GM12878 (cell line): Measurements from ENCODE around the gene PHRF1. TPM values are rescaled to one million over a fixed set of nuclear protein-coding genes. Genes with fewer than 3 reads are reported as not detected.

Source experiments
- ATAC-seq: fragments of 200-7000 bp; cut with Tn5 transposase; 3 replicates; pipeline ENCODE4 v1.9.1; 2020; ENCODE audit warnings: mild to moderate bottlenecking, moderate library complexity
- BruUV-seq: library from RNA; stranded (reverse); fragments of 400-500 nt; replicated peaks from 2 replicates; lab custom pipeline; 2021; lab: Mats Ljungman, UMichigan
- CTCF ChIA-PET: fragments of 300-600 bp; sonication (Branson Sonifier 250); formaldehyde crosslinking; extraction: SDS; loops from one replicate; lab custom pipeline; 2021; ENCODE audit warnings: inconsistent platforms; lab: Yijun Ruan, JAX
- POLR2A ChIA-PET: fragments of 350-600 bp; formaldehyde crosslinking; extraction: SDS; loops from one replicate; lab custom pipeline; 2021; ENCODE audit warnings: inconsistent platforms; lab: Charles Lee
- RAD21 ChIA-PET: fragments of 300-600 bp; sonication (Branson Sonifier 250); formaldehyde crosslinking; loops from one replicate; lab custom pipeline; 2023; ENCODE audit warnings: antibody characterized with exemption; ENCODE audit not compliant: unreplicated experiment; lab: Charles Lee
- SMC1A ChIA-PET: fragments of 300-600 bp; sonication (Branson Sonifier 250); formaldehyde crosslinking; loops from one replicate; lab custom pipeline; 2023; ENCODE audit not compliant: unreplicated experiment, uncharacterized antibody; lab: Charles Lee
- DNase-seq: peaks from one replicate; pipeline ENCODE4 v3.0.0-alpha.2; 2011; ENCODE audit warnings: low read depth, low spot score
- FAIRE-seq: peaks from 3 replicates; lab custom pipeline; 2011; peaks lifted over from hg19 to GRCh38; lab: Jason Lieb, UNC
- H2AFZ ChIP-seq: 2 replicates; pipeline ENCODE4 v1.6.0; 2011; ENCODE audit warnings: low read depth, low read length, control low read depth; ENCODE audit not compliant: control insufficient read depth
- H3K27ac ChIP-seq: 2 replicates; pipeline ENCODE4 v1.5.1; 2011; ENCODE audit warnings: control low read depth; ENCODE audit not compliant: control insufficient read depth, insufficient read depth
- H3K27me3 ChIP-seq, 2 experiments: replicated peaks in 1 of 2; 2 replicates each; pipeline versions ENCODE4 v1.6.0 to v1.6.1; 2011; ENCODE audit warnings: low read length in 1 of 2; ENCODE audit not compliant: control insufficient read depth in 2 of 2, insufficient read depth in 2 of 2
- H3K36me3 ChIP-seq, 2 experiments: 2 replicates each; pipeline ENCODE4 v1.5.1; 2011; ENCODE audit warnings: low read length in 1 of 2; ENCODE audit not compliant: control insufficient read depth in 2 of 2, insufficient read depth in 2 of 2
- H3K4me1 ChIP-seq: 2 replicates; pipeline ENCODE4 v1.6.1; 2011; ENCODE audit warnings: mild to moderate bottlenecking, low read length, moderate library complexity, mixed read lengths; ENCODE audit not compliant: control insufficient read depth, insufficient read depth
- H3K4me2 ChIP-seq: 2 replicates; pipeline ENCODE4 v1.6.0; 2011; ENCODE audit warnings: control low read depth; ENCODE audit not compliant: control insufficient read depth, insufficient read depth
- H3K4me3 ChIP-seq: fragments of 200-600 bp; sonication (generic); 2 replicates; pipeline ENCODE4 v1.5.1; 2016
- H3K79me2 ChIP-seq: 2 replicates; pipeline ENCODE4 v1.6.0; 2011; ENCODE audit warnings: low read length; ENCODE audit not compliant: control insufficient read depth, insufficient read depth
- H3K9ac ChIP-seq: 2 replicates; pipeline ENCODE4 v1.8.0; 2011; ENCODE audit warnings: low read length, control low read depth, mixed read lengths; ENCODE audit not compliant: control insufficient read depth, insufficient read depth
- H3K9me3 ChIP-seq: replicated peaks from 3 replicates; pipeline ENCODE4 v1.5.1; 2011; ENCODE audit warnings: mild to moderate bottlenecking, low read length; ENCODE audit not compliant: control insufficient read depth, insufficient read depth
- H4K20me1 ChIP-seq: 2 replicates; pipeline ENCODE4 v1.6.0; 2011; ENCODE audit not compliant: control insufficient read depth, insufficient read depth
- IRF5 ChIP-seq: fragments of 450-650 bp; IDR thresholded peaks from 2 replicates; pipeline ENCODE4 v1.6.1; 2017; ENCODE audit warnings: borderline replicate concordance
- MYC ChIP-seq: IDR thresholded peaks from 2 replicates; pipeline ENCODE4 v1.6.1; 2011; ENCODE audit warnings: mild to moderate bottlenecking, low read length, moderate library complexity, inconsistent platforms; ENCODE audit not compliant: insufficient read depth, insufficient replicate concordance, insufficient read length, severe bottlenecking
- NBN ChIP-seq: fragments of 450-650 bp; IDR thresholded peaks from 2 replicates; pipeline ENCODE4 v1.6.1; 2016
- NFYB ChIP-seq: IDR thresholded peaks from 2 replicates; pipeline ENCODE4 v1.6.1; 2011; ENCODE audit warnings: low read depth, mild to moderate bottlenecking, low read length, improper control_type of control experiment, moderate library complexity; ENCODE audit not compliant: insufficient read depth
- NR2C1 ChIP-seq: fragments of 450-650 bp; IDR thresholded peaks from 2 replicates; pipeline ENCODE4 v1.6.1; 2017; ENCODE audit warnings: antibody characterized with exemption, mild to moderate bottlenecking, moderate library complexity
- PAX8 ChIP-seq: fragments of 450-650 bp; IDR thresholded peaks from 2 replicates; pipeline ENCODE4 v1.6.1; 2017; ENCODE audit warnings: mild to moderate bottlenecking, moderate library complexity
- PML ChIP-seq: IDR thresholded peaks from 2 replicates; pipeline ENCODE4 v1.6.1; 2012; ENCODE audit warnings: low read length, inconsistent platforms
- RFX5 ChIP-seq: IDR thresholded peaks from 2 replicates; pipeline ENCODE4 v1.6.1; 2011; ENCODE audit warnings: low read depth, low read length, improper control_type of control experiment
- ZNF592 ChIP-seq: fragments of 450-650 bp; IDR thresholded peaks from 2 replicates; pipeline ENCODE4 v1.6.1; 2017; ENCODE audit warnings: mild to moderate bottlenecking, moderate library complexity
- ZSCAN29 ChIP-seq: fragments of 450-650 bp; IDR thresholded peaks from 2 replicates; pipeline ENCODE4 v1.6.1; 2017; ENCODE audit warnings: mild to moderate bottlenecking, moderate library complexity
- WGBS: methylation state at CpG from one replicate; pipeline ENCODE4 v1.1.6; 2016; ENCODE audit warnings: low lambda C conversion rate; ENCODE audit not compliant: insufficient replicate concordance, insufficient coverage; ENCODE audit errors: missing lambda C conversion rate; 5-methylcytosine and 5-hydroxymethylcytosine counted together
- in situ Hi-C: fragments of 300-500 bp; cut with MboI; formaldehyde crosslinking; loops from 9 replicates; pipeline ENCODE4 v1.14.3; 2018; ENCODE audit warnings: mixed read lengths
- intact Hi-C: fragments of 100-400 bp; cut with micrococcal nuclease; formaldehyde crosslinking; loops from one replicate; pipeline ENCODE4 v1.14.2; 2022; ENCODE audit not compliant: unreplicated experiment
- polyA plus RNA-seq, 11 experiments: library from polyadenylated mRNA; depleted of rRNA in 4 of 11; unstranded in 6 of 11; stranded (reverse) in 5 of 11; fragments of >200 nt; fragmentation: Nextera tagmentation in 4 of 11; fragmentation: Illumina TruSeq in 1 of 11; extraction: Ambion mirVana in 4 of 11; extraction: Trizol in 1 of 11; gene quantifications; 1 replicate in 1 of 11; 2 replicates in 10 of 11; pipeline versions ENCODE4 v1.2.1 to v1.2.3, GENCODE V29; 2011 to 2016; ENCODE audit warnings: inconsistent platforms in 2 of 11, missing spikeins in 2 of 11, low read depth in 1 of 11
- total RNA-seq, 4 experiments: library from RNA; depleted of rRNA in 3 of 4; stranded (reverse); fragments of >200 nt in 3 of 4; fragmentation: Illumina TruSeq in 1 of 4; extraction: Trizol in 1 of 4; gene quantifications; 2 replicates each; pipeline versions ENCODE4 v1.2.1 to v1.2.3, GENCODE V29; 2013 to 2021

PHRF1 gene
- total and polyA plus RNA-seq, 10 of the 15 experiments (the other 5 are each of a cell fraction or from before 2014, with no cell fraction given), result 0.13 to 43.5 (median 15.1) TPM

- no peak for TF ChIP-seq IRF5
- no peak for TF ChIP-seq MYC
- TF ChIP-seq, all 136 proteins: peak for 64
Observed at GRCh38 chr11:575996-576768, at the start of gene PHRF1 (continued).

DNA sequence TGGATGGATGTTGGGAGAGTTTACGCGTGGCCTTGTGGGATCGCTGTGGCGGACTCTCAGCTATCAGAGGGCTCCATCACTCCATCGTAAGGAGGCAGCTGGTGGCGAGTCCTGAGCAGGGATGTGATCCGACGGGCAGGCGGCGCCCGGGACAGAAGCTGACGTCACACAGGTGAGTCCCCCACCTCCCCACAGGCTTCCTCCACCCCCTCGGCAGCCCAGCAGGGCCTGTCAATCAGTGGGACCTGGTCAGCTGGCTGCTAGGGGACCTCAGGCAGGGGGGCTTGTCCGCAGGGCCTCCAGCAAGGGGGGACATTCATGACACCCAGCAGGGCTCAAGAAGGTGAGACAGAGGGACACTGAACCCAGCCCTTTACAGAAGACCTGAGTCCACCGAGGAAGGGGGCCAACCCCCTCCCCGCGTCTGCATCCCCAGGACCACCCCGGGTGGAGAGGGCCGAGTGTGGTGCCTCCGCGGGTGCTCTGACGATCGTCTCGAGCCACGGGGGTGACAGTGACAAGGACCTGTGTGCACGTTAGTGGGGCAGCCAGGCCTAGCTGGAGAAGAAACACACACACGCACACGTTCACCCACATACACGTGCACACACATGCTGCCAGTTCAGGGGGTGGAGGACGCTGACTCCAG, 48.0 kb upstream of the PHRF1 start:
- SMC1A ChIA-PET, result no interaction called here
- H3K27me3 ChIP-seq, result no peaks in the 10 kb centered on the region
- in situ Hi-C loops, result no loop called here
- no peaks in the 10 kb centered on the region for H3K4me1 ChIP-seq
- H3K27ac ChIP-seq, result no peak overlapping the region
- no peaks in the 10 kb centered on the region for H3K79me2 ChIP-seq
- no peak overlapping the region for H2AFZ ChIP-seq
- FAIRE-seq, result no peak
- H3K9ac ChIP-seq, result no peak overlapping the region
- no peaks in the 10 kb centered on the region for H3K9me3 ChIP-seq
- H3K4me2 ChIP-seq, result no peak overlapping the region
- TF ChIP-seq NFYB (no peak), NR2C1 (no peak), PML (no peak), NBN (no peak), PAX8 (no peak), ZSCAN29 (no peak), RFX5 (no peak), ZNF592 (no peak)
- TF ChIP-seq, all 136 proteins: peak for 0
- Histone ChIP-seq H3K4me3 (no peak overlapping the region), H3K36me3 (peaks cover 0 to 10% of the 10 kb centered on the region in 2 experiments; a peak in 2 of 4 replicates), H4K20me1 (no peaks in the 10 kb centered on the region)
- no peak for DNase-seq
- no peak for ATAC-seq
- 76% methylated on average over 30 of the region's 30 CpGs for WGBS
- no TSS peak for BruUV-seq
- ChIA-PET POLR2A (interaction anchor here (1.0 kb wide), 1 partner anchor 193 kb away, joined by 5 read pairs; no protein-coding TSS in a partner anchor), CTCF (no interaction called here), RAD21 (no interaction called here)
- intact Hi-C loops, result no loop called here
